Measurements from ENCODE around the gene CENPO.
A peak's percentile ranks its signal among the peaks of the same experiment; 100 is the strongest.

Gene CENPO

DNA sequence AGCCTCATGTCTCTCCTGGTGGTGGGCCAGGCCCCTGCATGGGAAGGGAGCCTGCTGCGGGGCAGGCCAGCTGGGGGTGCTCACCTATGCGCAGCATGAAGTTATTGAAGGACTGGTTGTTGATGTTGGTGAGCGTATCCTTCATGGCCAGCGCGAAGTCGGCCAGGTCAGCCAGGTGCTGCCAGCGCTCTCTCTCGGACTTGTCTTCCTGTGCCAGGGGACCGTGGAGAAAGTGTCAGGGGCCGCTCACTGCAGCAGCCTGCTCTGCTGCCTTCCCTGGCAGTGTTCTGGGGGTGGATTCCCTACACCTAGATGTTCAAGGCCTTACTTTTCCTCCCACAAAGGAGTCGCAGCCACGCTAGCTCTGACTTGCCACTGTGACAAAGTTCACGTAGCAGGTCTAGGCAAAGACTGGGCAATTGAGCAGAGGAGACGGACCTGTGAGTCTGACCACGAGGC lies 28.2 kb downstream of the CENPO start:
- H3K4me3 ChIP-seq (ENCODE audit: low read depth, low read length): no peak overlapping the region
- H3K9me3 ChIP-seq (ENCODE audit: severe bottlenecking): no peaks in the 10 kb centered on the region
- TF ChIP-seq, protein P1, sequence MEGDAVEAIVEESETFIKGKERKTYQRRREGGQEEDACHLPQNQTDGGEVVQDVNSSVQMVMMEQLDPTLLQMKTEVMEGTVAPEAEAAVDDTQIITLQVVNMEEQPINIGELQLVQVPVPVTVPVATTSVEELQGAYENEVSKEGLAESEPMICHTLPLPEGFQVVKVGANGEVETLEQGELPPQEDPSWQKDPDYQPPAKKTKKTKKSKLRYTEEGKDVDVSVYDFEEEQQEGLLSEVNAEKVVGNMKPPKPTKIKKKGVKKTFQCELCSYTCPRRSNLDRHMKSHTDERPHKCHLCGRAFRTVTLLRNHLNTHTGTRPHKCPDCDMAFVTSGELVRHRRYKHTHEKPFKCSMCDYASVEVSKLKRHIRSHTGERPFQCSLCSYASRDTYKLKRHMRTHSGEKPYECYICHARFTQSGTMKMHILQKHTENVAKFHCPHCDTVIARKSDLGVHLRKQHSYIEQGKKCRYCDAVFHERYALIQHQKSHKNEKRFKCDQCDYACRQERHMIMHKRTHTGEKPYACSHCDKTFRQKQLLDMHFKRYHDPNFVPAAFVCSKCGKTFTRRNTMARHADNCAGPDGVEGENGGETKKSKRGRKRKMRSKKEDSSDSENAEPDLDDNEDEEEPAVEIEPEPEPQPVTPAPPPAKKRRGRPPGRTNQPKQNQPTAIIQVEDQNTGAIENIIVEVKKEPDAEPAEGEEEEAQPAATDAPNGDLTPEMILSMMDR (IDR thresholded peaks at IDR 0.05; ENCODE audit: low read depth, low read length): no peak
- H3K27ac ChIP-seq: no peak overlapping the region
- DNase-seq: no peak
- no peaks in the 10 kb centered on the region for H3K27me3 ChIP-seq (ENCODE audit: insufficient read depth, low read depth, severe bottlenecking)
- H3K36me3 ChIP-seq: peaks cover 88% of the 10 kb centered on the region

DNA sequence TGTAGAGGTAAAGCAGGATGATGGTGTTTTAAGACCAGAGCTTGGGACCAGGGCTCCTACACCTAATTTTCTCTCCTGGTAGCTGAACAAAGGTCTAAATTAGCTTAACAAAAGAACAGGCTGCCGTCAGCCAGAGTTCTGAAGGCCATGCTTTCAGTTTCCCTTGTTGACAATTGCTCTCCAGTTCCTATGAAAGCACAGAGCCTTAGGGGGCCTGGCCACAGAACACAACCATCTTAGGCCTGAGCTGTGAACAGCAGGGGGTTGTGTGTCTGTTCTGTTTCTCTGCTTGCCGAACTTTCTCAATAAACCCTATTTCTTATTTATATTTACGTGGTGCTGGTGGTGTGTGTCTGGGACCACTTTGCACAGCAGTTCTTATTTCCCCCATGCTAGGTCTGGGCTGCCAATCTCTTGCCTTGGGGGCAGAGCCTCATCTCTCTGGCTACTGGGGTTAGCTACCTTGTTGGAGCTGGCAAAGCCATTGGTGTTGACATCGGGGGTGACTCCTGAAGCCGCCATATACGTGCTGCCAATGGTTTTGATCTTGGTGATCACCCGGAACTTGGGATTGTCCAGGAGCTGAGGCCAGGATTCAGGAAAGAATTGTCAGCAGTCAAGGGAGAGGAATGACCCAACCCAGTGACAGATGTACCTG lies 29.0 kb downstream of the CENPO start:
- TF ChIP-seq, protein P1 (IDR thresholded peaks at IDR 0.05; ENCODE audit: low read depth, low read length): no peak
- no peaks in the 10 kb centered on the region for H3K9me3 ChIP-seq (ENCODE audit: severe bottlenecking)
- no peak overlapping the region for H3K4me3 ChIP-seq (ENCODE audit: low read depth, low read length)
- H3K36me3 ChIP-seq: peaks cover 87% of the 10 kb centered on the region
- H3K27ac ChIP-seq: no peak overlapping the region
- DNase-seq: no peak
- no peaks in the 10 kb centered on the region for H3K27me3 ChIP-seq (ENCODE audit: insufficient read depth, low read depth, severe bottlenecking)

DNA sequence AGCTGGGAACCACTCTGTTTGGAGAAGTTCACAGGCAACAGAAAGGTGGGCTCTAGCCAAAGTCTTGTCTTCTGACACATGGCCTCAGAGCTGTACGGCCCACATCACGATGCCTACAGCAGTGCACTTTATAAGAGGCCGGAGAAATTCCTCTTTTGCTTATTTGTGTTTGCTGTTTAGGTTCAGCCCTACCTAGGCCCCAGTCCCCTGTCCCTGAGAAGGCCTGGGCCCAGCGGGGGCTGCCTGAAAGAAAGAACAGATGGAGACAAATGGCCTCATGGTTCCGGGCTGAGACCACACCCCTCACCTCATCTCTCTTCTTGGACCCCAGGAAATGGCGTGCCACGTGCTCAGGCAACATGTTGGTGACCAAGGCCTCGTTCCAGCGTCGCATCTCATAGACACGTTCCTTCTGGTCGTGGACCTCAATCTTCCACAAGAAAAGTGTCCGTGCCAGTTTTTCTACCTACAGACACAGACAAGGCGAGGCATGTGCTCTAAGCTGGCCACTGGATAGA lies 30.9 kb downstream of the CENPO start:
- Histone ChIP-seq H3K27ac (no peak overlapping the region), H3K27me3 (ENCODE audit: insufficient read depth, low read depth, severe bottlenecking) (no peaks in the 10 kb centered on the region), H3K36me3 (peaks cover 73% of the 10 kb centered on the region), H3K9me3 (ENCODE audit: severe bottlenecking) (no peaks in the 10 kb centered on the region), H3K4me3 (ENCODE audit: low read depth, low read length) (no peak overlapping the region)
- DNase-seq: no peak
- TF ChIP-seq, protein P1 (IDR thresholded peaks at IDR 0.05; ENCODE audit: low read depth, low read length): no peak

DNA sequence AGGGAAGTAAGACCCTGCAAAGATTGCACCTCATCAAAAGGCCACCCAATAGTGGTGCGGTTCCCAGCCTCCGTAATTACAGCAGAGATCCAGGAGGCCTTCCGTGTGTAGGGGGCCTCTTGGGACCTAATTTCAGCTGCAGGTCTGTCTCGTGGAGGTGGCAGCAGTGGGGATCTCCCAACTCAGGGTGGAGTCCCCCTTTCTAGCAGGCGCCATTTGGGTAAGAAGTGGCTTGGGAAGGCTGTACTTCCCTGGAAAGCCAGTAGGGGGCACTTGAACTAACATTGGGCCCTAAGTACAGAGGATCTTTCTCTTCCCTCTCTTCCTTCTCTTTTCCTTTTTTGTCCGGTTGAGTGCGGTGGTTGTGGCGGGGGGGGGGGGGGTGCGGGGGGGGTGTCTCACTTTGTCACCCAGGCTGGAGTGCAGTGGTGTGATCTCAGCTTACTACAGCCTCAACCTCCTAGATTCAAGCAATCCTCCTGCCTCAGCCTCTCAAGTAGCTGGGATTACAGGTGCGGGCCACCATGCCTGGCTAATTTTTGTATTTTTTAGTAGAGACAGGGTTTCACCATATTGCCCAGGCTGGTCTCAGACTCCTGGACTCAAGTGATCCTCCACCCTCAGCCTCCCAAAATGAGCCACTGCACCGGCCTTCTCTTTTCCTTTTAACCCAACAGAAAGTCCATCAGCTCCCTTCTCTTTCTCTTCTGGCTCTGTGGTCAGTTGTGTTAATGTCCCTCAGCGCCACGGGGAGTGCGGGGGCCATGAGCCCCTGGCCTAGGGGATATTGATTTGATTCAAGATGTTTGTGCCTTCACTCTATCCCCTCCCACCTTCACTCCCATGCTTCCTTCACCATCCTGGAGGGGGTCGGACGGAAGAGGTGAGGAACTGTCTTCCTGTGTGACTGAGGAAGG lies 32.0 kb downstream of the CENPO start:
- Histone ChIP-seq H3K27ac (no peak overlapping the region), H3K27me3 (ENCODE audit: insufficient read depth, low read depth, severe bottlenecking) (no peaks in the 10 kb centered on the region), H3K4me3 (ENCODE audit: low read depth, low read length) (no peak overlapping the region), H3K36me3 (peaks cover 69% of the 10 kb centered on the region), H3K9me3 (ENCODE audit: severe bottlenecking) (no peaks in the 10 kb centered on the region)
- no peak for DNase-seq
- TF ChIP-seq, protein P1 (IDR thresholded peaks at IDR 0.05; ENCODE audit: low read depth, low read length): peak; percentile 88

DNA sequence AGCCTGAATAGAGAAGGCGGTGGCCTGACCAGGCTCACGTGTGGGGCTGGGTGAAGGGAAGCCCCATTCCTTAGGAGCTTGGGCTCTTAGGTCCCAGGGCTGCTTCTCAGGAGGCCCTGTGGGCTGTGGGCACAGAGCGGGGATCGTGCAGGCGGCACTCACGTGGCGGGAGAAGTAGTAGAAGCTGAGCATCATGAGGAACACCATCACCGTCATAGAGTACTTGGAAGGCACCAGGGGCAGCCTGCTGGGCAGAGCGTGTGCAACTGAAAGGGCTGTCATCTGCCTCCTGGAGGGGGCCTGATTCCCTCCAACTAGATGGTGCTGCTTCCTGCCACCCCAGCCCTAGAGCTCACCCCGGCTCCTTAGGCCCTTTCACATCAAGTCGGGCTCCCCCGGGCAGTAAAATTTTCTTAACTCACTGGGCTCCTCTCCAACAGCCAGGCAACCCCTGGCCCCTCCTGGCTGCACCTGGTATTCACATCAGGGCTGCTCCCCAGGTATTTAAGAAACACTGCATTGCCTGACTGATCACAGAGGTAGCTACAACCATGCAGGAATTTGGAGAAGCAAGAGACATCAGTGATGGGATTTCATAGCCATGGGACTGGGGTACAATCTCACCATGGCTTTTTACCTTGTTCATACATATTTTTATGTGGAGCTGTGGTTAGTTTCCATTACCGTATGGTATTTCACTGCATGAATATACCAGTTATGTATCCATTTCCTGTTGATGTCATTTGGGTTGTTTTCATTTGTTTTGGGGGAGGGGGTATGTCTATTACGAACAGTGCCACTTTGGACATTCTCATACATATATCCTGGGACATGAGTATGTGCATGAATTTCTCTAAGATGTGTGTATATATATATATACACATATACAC lies 32.9 kb downstream of the CENPO start:
- Histone ChIP-seq H3K36me3 (peaks cover 69% of the 10 kb centered on the region), H3K9me3 (ENCODE audit: severe bottlenecking) (no peaks in the 10 kb centered on the region), H3K27me3 (ENCODE audit: insufficient read depth, low read depth, severe bottlenecking) (no peaks in the 10 kb centered on the region), H3K4me3 (ENCODE audit: low read depth, low read length) (no peak overlapping the region), H3K27ac (no peak overlapping the region)
- DNase-seq: no peak
- TF ChIP-seq, protein P1 (IDR thresholded peaks at IDR 0.05; ENCODE audit: low read depth, low read length): no peak

Data from WERI-Rb-1 (cell line).